GM10248 (cell line): ENCODE measurements around the gene TMEM273.

Experiments used
- CTCF ChIA-PET: fragments of 300-600 bp; sonication (Branson Sonifier 250); formaldehyde crosslinking; extraction: SDS; loops from one replicate; lab custom pipeline; 2021; ENCODE audit warnings: antibody characterized with exemption; lab: Yijun Ruan, JAX
- POLR2A ChIA-PET: fragments of 350-650 bp; sonication (Branson Sonifier 250); formaldehyde crosslinking; extraction: SDS; loops from one replicate; lab custom pipeline; 2020; ENCODE audit warnings: antibody characterized with exemption; lab: Yijun Ruan, JAX
- DNase-seq: peaks from one replicate; pipeline ENCODE4 v3.0.0; 2012; ENCODE audit errors: extremely low spot score
- TF ChIP-seq, protein P1 (sequence below): IDR thresholded peaks from 2 replicates; pipeline ENCODE4 v1.5.1; 2012; ENCODE audit warnings: mild to moderate bottlenecking, low read depth; ENCODE audit errors: extremely low read depth, missing control alignments, control extremely low read depth

TMEM273 gene

DNA sequence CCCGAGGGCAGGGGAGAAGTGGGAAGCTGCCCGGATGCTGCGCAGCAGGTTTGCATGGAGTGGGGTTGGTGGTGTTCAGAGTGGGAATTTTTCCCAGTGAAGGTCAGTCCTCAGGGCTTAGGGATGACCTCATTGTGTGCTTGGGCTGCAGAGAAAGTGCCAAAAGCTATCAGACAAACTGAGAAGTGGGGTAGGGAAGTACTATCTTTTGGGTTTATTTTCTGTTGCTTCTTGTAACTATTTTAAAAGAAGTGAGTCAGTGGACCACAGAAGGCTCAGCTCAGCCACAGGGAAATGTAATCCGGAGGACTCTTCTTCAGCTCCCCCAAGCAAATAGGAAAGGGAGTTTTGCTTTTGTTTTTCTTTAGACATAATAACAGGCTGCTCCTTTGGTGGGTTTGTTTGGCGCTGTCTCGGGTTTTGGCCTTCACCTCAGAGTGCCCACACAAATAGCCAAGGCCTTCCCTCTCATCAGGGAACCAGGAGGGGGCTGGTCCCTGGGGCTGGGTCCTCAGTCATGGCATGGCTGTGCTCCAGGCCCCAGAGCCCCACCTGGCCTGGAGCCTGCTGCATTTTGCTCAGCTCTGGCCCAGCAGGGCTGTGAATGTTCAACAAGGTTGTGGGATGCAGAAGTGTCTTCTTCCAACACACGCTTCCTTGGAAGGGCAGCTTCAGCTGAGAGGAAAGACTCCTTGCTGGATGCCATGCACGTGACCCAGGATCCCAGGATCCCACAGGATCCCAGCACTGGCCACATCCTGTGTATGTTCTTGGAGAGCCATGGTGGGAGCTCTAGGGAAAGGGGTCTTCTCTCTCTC lies 49.0 kb downstream of the TMEM273 start:
- TF ChIP-seq, protein P1, sequence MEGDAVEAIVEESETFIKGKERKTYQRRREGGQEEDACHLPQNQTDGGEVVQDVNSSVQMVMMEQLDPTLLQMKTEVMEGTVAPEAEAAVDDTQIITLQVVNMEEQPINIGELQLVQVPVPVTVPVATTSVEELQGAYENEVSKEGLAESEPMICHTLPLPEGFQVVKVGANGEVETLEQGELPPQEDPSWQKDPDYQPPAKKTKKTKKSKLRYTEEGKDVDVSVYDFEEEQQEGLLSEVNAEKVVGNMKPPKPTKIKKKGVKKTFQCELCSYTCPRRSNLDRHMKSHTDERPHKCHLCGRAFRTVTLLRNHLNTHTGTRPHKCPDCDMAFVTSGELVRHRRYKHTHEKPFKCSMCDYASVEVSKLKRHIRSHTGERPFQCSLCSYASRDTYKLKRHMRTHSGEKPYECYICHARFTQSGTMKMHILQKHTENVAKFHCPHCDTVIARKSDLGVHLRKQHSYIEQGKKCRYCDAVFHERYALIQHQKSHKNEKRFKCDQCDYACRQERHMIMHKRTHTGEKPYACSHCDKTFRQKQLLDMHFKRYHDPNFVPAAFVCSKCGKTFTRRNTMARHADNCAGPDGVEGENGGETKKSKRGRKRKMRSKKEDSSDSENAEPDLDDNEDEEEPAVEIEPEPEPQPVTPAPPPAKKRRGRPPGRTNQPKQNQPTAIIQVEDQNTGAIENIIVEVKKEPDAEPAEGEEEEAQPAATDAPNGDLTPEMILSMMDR, result no peak
- DNase-seq, result peak; percentile 43
- ChIA-PET CTCF (interaction anchor here (1.0 to 1.8 kb wide), 3 partner anchors 25 to 483 kb away, joined by 3 to 5 read pairs (median 3); no protein-coding TSS in a partner anchor), POLR2A (no interaction called here)

DNA sequence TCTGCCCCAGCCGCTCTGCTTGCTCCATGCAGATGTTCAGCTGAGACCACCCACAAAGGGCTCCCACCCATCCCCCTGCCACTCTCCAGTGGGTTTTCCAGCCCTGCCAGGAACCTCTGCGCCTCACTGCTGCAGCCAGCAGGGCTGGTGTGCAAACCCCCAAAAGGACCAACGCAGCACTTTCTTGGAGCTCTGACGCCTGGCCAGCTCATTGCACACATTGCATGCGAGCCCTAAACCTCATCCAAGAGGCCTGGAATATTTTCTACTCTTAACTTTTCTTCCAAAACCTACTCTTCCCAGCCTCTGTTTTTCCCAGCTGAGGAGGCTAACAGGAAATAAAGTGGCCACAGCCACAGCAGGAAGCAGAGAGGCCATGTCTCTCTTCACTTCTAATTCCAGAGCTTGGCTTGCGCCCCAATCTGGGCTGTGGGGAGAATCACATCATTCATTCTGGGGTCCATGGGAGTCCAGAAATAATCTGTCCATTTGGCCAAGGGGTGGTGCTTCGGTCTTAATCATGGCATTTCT lies 49.8 kb downstream of the TMEM273 start:
- DNase-seq, result no peak
- TF ChIP-seq, protein P1, result no peak
- POLR2A ChIA-PET, result no interaction called here
- CTCF ChIA-PET, result interaction anchor here (1.3 kb wide), 1 partner anchor 26 kb away, joined by 3 read pairs; no protein-coding TSS in a partner anchor

DNA sequence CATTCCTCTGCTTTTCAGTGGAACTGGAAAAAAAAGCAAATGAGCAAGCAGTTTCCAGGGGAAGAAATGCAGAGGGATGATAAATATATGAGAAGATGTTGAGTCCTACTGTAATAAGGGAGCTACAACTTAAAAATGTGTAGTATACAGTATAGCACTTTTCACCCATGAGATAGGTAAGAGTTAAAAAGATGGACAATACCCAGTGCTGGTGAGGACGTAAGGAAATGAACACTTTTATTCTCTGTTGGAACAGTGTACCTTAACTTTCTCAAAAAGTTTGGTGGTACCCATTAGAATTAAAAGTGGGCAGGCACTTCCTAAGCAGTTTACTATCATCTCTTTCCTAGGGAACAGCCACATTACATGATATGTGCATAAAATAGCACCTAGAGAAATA lies 51.7 kb downstream of the TMEM273 start:
- ChIA-PET POLR2A (no interaction called here), CTCF (no interaction called here)
- TF ChIP-seq, protein P1, result no peak
- DNase-seq, result no peak

DNA sequence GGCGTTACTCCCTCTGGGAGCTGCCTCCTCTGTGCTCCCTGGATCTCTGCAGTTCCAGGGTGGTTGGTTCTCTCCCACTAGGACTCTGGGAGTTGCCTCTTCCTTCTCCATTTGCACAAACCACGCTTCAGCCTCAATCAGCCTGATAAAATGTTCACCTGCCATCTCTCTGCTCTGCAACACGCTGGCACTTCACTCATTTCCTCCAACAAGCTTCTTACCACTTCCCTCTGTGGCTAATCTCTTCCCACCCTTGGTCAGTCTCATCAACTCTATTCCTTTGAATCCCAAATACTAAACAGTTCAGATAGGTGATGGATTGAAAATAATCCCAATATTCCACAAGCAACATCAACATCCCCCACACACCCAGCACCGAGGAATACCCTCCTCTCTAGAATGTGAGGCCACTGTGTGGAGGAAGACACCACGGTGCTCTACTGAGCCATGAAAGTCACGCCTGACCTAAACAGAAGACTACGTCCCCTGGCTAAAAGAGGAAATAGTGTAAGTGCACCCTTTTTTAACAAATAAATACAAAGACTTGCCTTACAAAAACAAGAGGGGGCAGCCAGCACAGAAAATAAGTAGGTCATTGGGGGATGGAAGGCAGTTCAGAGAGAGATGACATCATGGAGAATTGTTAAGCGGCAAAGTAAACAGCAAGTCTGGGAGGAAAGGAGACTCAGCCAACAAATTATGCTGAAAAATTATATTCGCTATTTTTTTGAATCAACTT lies 52.4 kb downstream of the TMEM273 start:
- ChIA-PET CTCF (interaction anchor here (1.1 kb wide), 2 partner anchors 23 to 47 kb away, joined by 3 to 4 read pairs; no protein-coding TSS in a partner anchor), POLR2A (no interaction called here)
- peak; percentile 48 for DNase-seq
- TF ChIP-seq, protein P1, result no peak

DNA sequence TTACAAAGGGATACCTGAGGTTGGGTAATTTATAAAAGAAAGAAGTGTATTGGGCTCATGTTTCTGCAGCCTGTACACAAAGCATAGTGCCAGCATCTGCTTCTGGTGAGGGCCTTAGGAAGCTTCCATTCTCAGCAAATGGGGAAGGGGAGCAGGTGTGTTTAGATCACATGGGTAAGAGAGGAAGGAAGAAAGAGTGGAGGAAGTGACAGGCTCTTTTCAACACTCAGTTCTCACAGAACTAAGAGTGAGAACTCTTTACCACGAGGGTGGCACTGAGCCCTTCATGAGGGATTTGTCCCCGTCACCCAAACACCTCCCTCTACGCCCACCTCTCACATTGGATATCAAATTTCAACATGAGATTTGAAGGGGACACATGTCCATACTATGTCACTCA lies 53.9 kb downstream of the TMEM273 start:
- CTCF ChIA-PET, result interaction anchor here (1.5 kb wide), 1 partner anchor 30 kb away, joined by 4 read pairs; no protein-coding TSS in a partner anchor
- TF ChIP-seq, protein P1, result no peak
- POLR2A ChIA-PET, result no interaction called here
- DNase-seq, result no peak

DNA sequence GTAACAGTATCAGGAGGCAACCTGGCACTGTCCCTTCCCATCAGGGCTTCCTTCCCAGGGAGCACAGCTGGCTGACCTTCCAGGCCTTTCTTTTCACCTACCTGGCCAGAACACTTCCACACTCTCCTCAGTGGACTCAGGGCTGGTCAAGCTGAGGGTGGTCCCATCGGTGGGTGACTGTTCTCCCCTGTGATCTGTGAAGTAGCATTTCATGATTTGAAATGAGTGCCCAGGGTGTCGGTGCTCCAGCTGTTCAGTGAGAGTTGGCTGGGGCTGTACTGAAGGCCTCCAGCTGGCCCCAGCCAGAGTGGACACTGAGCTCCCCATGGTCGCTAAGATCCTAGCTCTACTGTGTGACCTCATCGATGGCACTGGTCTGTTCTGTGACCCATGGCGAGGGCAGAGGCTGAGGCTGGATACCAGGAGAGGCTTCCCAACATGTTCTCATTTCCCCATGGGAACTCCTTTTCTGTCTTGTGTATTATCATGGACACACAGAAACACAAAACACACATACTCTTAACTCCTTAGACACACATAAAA lies 54.4 kb downstream of the TMEM273 start, which contains the start of gene FAM170B:
Gene FAM170B (minus strand): TSS at position 316 of the 543 bp plus-strand sequence. CDS start 103 bp downstream, at position 213.
- TF ChIP-seq, protein P1, result no peak
- POLR2A ChIA-PET, result no interaction called here
- DNase-seq, result no peak
- CTCF ChIA-PET, result interaction anchor here (1.5 kb wide), 1 partner anchor 31 kb away, joined by 4 read pairs; no protein-coding TSS in a partner anchor
